ENCODE measurements around the gene MYO15B. TPM values are rescaled to one million over a fixed set of nuclear protein-coding genes. Genes with fewer than 3 reads are reported as not detected.
A peak's percentile ranks its signal among the peaks of the same experiment; 100 is the strongest.

MYO15B gene
- total RNA-seq, 2 experiments from 2014 or later = 8.9 to 19.2 TPM

DNA sequence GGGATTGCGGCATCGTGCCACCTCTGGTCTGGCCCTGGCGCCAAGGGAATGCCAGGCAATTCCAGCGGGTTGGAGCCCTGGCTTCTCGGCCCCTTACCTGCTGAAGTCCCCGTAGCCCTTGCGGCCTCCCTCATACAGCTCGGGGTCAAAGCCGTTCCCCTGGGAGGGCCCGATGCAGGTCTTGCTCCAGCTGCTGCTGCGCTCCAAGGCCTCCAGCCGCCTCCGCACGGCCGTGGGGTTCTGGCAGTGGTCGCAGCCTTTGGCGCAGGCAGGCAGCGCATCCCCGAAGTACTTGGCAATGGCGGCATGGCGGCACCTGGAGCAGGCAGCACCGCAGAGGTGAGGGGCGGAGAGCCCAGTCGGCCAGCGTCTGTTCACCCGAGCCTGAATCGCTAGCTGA lies 43.8 kb downstream of the MYO15B start:
- no peaks in the 10 kb centered on the region for H3K9me2 ChIP-seq (ENCODE audit: insufficient read depth, low read length)
- H3K9me3 ChIP-seq (ENCODE audit: low read length) = no peaks in the 10 kb centered on the region
- no peak overlapping the region for H3K4me3 ChIP-seq (ENCODE audit: low read depth, low read length, poor library complexity, severe bottlenecking)
- no peak overlapping the region for H3K27ac ChIP-seq (ENCODE audit: low read depth, low read length, poor library complexity, severe bottlenecking)
- no peak for DNase-seq (ENCODE audit: low spot score)
- no peak overlapping the region for H3K4me2 ChIP-seq (ENCODE audit: low read length)
- H3K4me1 ChIP-seq (ENCODE audit: insufficient read depth, low read length, poor library complexity, severe bottlenecking) = peaks cover 30% of the 10 kb centered on the region
- TF ChIP-seq, protein P1, sequence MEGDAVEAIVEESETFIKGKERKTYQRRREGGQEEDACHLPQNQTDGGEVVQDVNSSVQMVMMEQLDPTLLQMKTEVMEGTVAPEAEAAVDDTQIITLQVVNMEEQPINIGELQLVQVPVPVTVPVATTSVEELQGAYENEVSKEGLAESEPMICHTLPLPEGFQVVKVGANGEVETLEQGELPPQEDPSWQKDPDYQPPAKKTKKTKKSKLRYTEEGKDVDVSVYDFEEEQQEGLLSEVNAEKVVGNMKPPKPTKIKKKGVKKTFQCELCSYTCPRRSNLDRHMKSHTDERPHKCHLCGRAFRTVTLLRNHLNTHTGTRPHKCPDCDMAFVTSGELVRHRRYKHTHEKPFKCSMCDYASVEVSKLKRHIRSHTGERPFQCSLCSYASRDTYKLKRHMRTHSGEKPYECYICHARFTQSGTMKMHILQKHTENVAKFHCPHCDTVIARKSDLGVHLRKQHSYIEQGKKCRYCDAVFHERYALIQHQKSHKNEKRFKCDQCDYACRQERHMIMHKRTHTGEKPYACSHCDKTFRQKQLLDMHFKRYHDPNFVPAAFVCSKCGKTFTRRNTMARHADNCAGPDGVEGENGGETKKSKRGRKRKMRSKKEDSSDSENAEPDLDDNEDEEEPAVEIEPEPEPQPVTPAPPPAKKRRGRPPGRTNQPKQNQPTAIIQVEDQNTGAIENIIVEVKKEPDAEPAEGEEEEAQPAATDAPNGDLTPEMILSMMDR (conservative IDR thresholded peaks at IDR 0.05; ENCODE audit: low read length) = no peak
- no peaks in the 10 kb centered on the region for H4K20me1 ChIP-seq (ENCODE audit: insufficient read depth, low read length)
- no peak overlapping the region for H2AFZ ChIP-seq (ENCODE audit: low read length)
- no TSS peak for BruUV-seq (replicated peaks)
- H3K79me2 ChIP-seq (ENCODE audit: insufficient read depth, low read depth, low read length) = no peaks in the 10 kb centered on the region
- ChIA-PET CTCF (ENCODE audit: unreplicated experiment) (interaction anchor here (1.3 kb wide), 1 partner anchor 117 kb away, joined by 3 read pairs; no protein-coding TSS in a partner anchor), POLR2A (no interaction called here)
- peaks cover 22% of the 10 kb centered on the region; the same call in 1 of the 2 replicates for H3K36me3 ChIP-seq (ENCODE audit: insufficient read depth, low read length)
- intact Hi-C loops (cut with micrococcal nuclease; ENCODE audit: unreplicated experiment) = loop anchor here (5.0 kb wide), 1 partner anchor 36 kb away; the partner anchor contains the start of genes RECQL5 and SAP30BP

DNA sequence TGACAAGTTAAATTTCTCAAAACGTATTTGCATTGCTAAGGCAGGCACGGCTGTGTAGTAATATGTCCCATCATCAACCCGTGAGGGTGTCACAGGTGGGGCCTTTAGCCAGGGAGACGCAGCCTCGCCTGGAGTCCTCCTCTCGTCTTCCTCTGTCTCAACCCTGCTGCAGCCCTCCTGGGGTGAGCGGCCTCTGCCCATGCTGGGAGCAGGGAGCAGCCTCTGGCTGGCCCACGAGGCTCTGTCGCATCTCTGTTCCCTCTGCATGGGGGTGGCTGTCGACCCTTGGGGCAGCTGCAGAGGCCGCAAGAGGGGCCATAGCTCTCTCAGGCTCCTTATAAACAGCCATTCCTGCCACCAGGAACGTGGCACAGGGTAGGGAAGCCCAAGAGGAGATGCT lies 44.8 kb downstream of the MYO15B start:
- Histone ChIP-seq H2AFZ (ENCODE audit: low read length) (no peak overlapping the region), H3K27ac (ENCODE audit: low read depth, low read length, poor library complexity, severe bottlenecking) (no peak overlapping the region), H3K4me3 (ENCODE audit: low read depth, low read length, poor library complexity, severe bottlenecking) (no peak overlapping the region), H3K36me3 (ENCODE audit: insufficient read depth, low read length) (peaks cover 22% of the 10 kb centered on the region; the same call in 1 of the 2 replicates), H4K20me1 (ENCODE audit: insufficient read depth, low read length) (no peaks in the 10 kb centered on the region), H3K4me2 (ENCODE audit: low read length) (no peak overlapping the region), H3K79me2 (ENCODE audit: insufficient read depth, low read depth, low read length) (no peaks in the 10 kb centered on the region), H3K9me2 (ENCODE audit: insufficient read depth, low read length) (no peaks in the 10 kb centered on the region), H3K9me3 (ENCODE audit: low read length) (no peaks in the 10 kb centered on the region), H3K4me1 (ENCODE audit: insufficient read depth, low read length, poor library complexity, severe bottlenecking) (peaks cover 22% of the 10 kb centered on the region)
- TF ChIP-seq EZH2phosphoT487 (IDR thresholded peaks at IDR 0.05; ENCODE audit: borderline replicate concordance, low read depth, low read length) = no peak
- TF ChIP-seq, protein P1 (conservative IDR thresholded peaks at IDR 0.05; ENCODE audit: low read length) = no peak
- ChIA-PET CTCF (ENCODE audit: unreplicated experiment) (interaction anchor here (0.6 to 2.4 kb wide), 13 partner anchors 12 to 284 kb away, joined by 3 to 35 read pairs (median 4); partner anchors contain the start of gene ITGB4), POLR2A (interaction anchor here (1.0 to 2.0 kb wide), 4 partner anchors 30 to 147 kb away, joined by 4 to 5 read pairs (median 5); a partner anchor contains a TSS)
- no TSS peak for BruUV-seq (replicated peaks)
- intact Hi-C loops (cut with micrococcal nuclease; ENCODE audit: unreplicated experiment) = loop anchor here (5.0 kb wide), 1 partner anchor 35 kb away; the partner anchor contains the start of genes RECQL5 and SAP30BP
- DNase-seq (ENCODE audit: low spot score) = no peak

DNA sequence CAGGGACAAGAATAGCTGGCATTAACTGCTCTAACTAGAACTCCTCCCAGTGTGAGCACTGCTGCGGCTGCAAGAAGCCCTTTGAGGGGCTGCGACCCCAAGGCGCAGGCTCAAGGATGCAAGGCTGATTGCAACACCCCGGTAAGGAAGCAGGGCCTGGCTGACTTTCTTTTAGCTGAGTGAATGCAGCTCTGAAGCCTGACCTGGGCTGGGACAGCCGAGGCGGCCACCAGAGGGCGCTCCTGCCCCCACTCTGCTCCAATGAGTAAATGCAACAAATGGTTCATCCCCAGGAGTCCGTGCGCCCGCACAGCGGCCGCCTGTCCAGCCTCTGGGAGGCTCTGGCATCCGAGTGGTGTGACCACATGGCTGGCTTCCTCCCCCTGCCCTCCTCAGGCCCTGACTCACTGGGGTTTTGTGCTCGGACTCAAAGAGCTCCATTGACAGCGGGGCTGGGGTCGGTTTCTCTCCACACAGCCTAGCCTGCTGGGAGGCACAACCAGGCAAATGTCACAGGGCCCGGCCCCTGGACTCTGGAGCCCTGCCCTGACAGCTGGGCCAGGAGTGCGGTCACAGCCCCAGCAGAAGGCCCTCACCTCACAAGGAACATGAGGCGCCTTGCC lies 45.4 kb downstream of the MYO15B start, which contains the start of gene SMIM5:
Gene SMIM5 (plus strand): TSS at position 572 of the 623 bp plus-strand sequence. CDS start 6,768 bp downstream, outside the sequence.
- no peaks in the 10 kb centered on the region for H3K79me2 ChIP-seq (ENCODE audit: insufficient read depth, low read depth, low read length)
- ChIA-PET POLR2A (interaction anchor here (1.0 to 2.0 kb wide), 6 partner anchors 30 to 147 kb away, joined by 4 to 5 read pairs (median 4); a partner anchor contains a TSS), CTCF (ENCODE audit: unreplicated experiment) (interaction anchor here (0.6 to 2.4 kb wide), 17 partner anchors 11 to 366 kb away, joined by 3 to 35 read pairs (median 4); partner anchors contain the start of gene ITGB4)
- peak within 1 kb of the TSS; percentile 48 for H3K4me2 ChIP-seq (ENCODE audit: low read length)
- no peak within 1 kb of the TSS for H2AFZ ChIP-seq (ENCODE audit: low read length)
- no TSS peak for BruUV-seq (replicated peaks)
- intact Hi-C loops (cut with micrococcal nuclease; ENCODE audit: unreplicated experiment) = loop anchor here (1.0 to 5.0 kb wide), 4 partner anchors 20 to 114 kb away; partner anchors contain the start of genes RECQL5 and SAP30BP
- H3K36me3 ChIP-seq (ENCODE audit: insufficient read depth, low read length) = peaks cover 22% of the 10 kb centered on the region; the same call in 1 of the 2 replicates
- no peak for TF ChIP-seq EZH2phosphoT487 (IDR thresholded peaks at IDR 0.05; ENCODE audit: borderline replicate concordance, low read depth, low read length)
- TF ChIP-seq, protein P1 (conservative IDR thresholded peaks at IDR 0.05; ENCODE audit: low read length) = peak; percentile 99
- peak within 1 kb of the TSS; percentile 23 for H3K27ac ChIP-seq (ENCODE audit: low read depth, low read length, poor library complexity, severe bottlenecking)
- peak; percentile 87 for DNase-seq (ENCODE audit: low spot score)
- no peaks in the 10 kb centered on the region for H3K9me2 ChIP-seq (ENCODE audit: insufficient read depth, low read length)
- H3K4me1 ChIP-seq (ENCODE audit: insufficient read depth, low read length, poor library complexity, severe bottlenecking) = peaks cover 22% of the 10 kb centered on the region
- no peak within 1 kb of the TSS for H3K4me3 ChIP-seq (ENCODE audit: low read depth, low read length, poor library complexity, severe bottlenecking)
- no peaks in the 10 kb centered on the region for H3K9me3 ChIP-seq (ENCODE audit: low read length)
- H4K20me1 ChIP-seq (ENCODE audit: insufficient read depth, low read length) = no peaks in the 10 kb centered on the region

All from OCI-LY7 (cell line).